H9 (cell line): ENCODE results near the gene POLR2L. TPM values are rescaled to one million over a fixed set of nuclear protein-coding genes. Genes with fewer than 3 reads are reported as not detected.

ENCODE experiments used
- DNase-seq: peaks from one replicate; pipeline ENCODE4 v3.0.0-alpha.2; 2017
- H2AFZ ChIP-seq: one replicate; pipeline ENCODE4 v1.6.1; 2013; ENCODE audit warnings: mild to moderate bottlenecking, low read length, control low read depth, moderate library complexity
- H2AK5ac ChIP-seq: 2 replicates; pipeline ENCODE4 v1.6.1; 2013; ENCODE audit warnings: low read length, control low read depth, mixed read lengths; ENCODE audit not compliant: insufficient read length
- H2BK120ac ChIP-seq: one replicate; pipeline ENCODE4 v1.6.1; 2013; ENCODE audit warnings: low read depth, mild to moderate bottlenecking, low read length, control low read depth, inconsistent platforms; ENCODE audit not compliant: poor library complexity, severe bottlenecking
- H2BK12ac ChIP-seq: 2 replicates; pipeline ENCODE4 v1.6.1; 2013; ENCODE audit warnings: low read length, control low read depth, mixed read lengths, low read depth; ENCODE audit not compliant: insufficient read length
- H2BK15ac ChIP-seq: 2 replicates; pipeline ENCODE4 v1.6.1; 2013; ENCODE audit warnings: low read depth, low read length, control low read depth
- H2BK20ac ChIP-seq: one replicate; pipeline ENCODE4 v1.6.1; 2013; ENCODE audit warnings: low read depth, mild to moderate bottlenecking, low read length, control low read depth, inconsistent platforms; ENCODE audit not compliant: poor library complexity, severe bottlenecking
- H2BK5ac ChIP-seq: 2 replicates; pipeline ENCODE4 v1.6.1; 2013; ENCODE audit warnings: low read length, control low read depth, mixed read lengths; ENCODE audit not compliant: insufficient read length
- H3K14ac ChIP-seq: 2 replicates; pipeline ENCODE4 v1.6.1; 2013; ENCODE audit warnings: low read length, control low read depth; ENCODE audit not compliant: insufficient read depth
- H3K18ac ChIP-seq: 2 replicates; pipeline ENCODE4 v1.6.1; 2013; ENCODE audit warnings: low read depth, mild to moderate bottlenecking, mixed read lengths, low read length, control low read depth; ENCODE audit not compliant: insufficient read length
- H3K23ac ChIP-seq: 2 replicates; pipeline ENCODE4 v1.6.1; 2013; ENCODE audit warnings: low read length, control low read depth, mixed read lengths, low read depth; ENCODE audit not compliant: insufficient read length
- H3K23me2 ChIP-seq: 2 replicates; pipeline ENCODE4 v1.6.1; 2013; ENCODE audit warnings: low read depth, mild to moderate bottlenecking, mixed read lengths, low read length, control low read depth; ENCODE audit not compliant: insufficient read length, poor library complexity, severe bottlenecking
- H3K27ac ChIP-seq: 2 replicates; pipeline ENCODE4 v1.5.1; 2013; ENCODE audit warnings: low read length, control low read depth, mixed read lengths, low read depth; ENCODE audit not compliant: insufficient read length
- H3K27me3 ChIP-seq: 2 replicates; pipeline ENCODE4 v1.6.1; 2013; ENCODE audit warnings: low read length, control low read depth, inconsistent platforms; ENCODE audit not compliant: insufficient read depth
- H3K4ac ChIP-seq: 2 replicates; pipeline ENCODE4 v1.6.1; 2013; ENCODE audit warnings: low read depth, mild to moderate bottlenecking, control low read depth, inconsistent platforms, low read length, moderate library complexity
- H3K4me1 ChIP-seq: 2 replicates; pipeline ENCODE4 v1.6.1; 2013; ENCODE audit warnings: low read length, control low read depth, inconsistent platforms; ENCODE audit not compliant: insufficient read depth
- H3K4me2 ChIP-seq: 2 replicates; pipeline ENCODE4 v1.6.1; 2013; ENCODE audit warnings: low read length, control low read depth, mixed read lengths; ENCODE audit not compliant: insufficient read length, insufficient read depth
- H3K56ac ChIP-seq: 2 replicates; pipeline ENCODE4 v1.6.1; 2013; ENCODE audit warnings: low read depth, mild to moderate bottlenecking, mixed read lengths, low read length, control low read depth; ENCODE audit not compliant: insufficient read length
- H3K79me1 ChIP-seq: 2 replicates; pipeline ENCODE4 v1.6.1; 2013; ENCODE audit warnings: low read depth, mild to moderate bottlenecking, moderate library complexity, low read length, control low read depth, inconsistent platforms; ENCODE audit not compliant: insufficient read depth, poor library complexity, severe bottlenecking
- H3K79me2 ChIP-seq: 2 replicates; pipeline ENCODE4 v1.6.1; 2013; ENCODE audit warnings: low read length, control low read depth, inconsistent platforms; ENCODE audit not compliant: insufficient read depth
- H3K9ac ChIP-seq: 2 replicates; pipeline ENCODE4 v1.6.1; 2013; ENCODE audit warnings: low read length, control low read depth, mixed read lengths; ENCODE audit not compliant: insufficient read length; ENCODE audit errors: extremely low read depth
- H3K9me3 ChIP-seq: one replicate; pipeline ENCODE4 v1.6.1; 2013; ENCODE audit warnings: low read depth, low read length, inconsistent platforms; ENCODE audit not compliant: control insufficient read depth
- H3T11ph ChIP-seq: one replicate; pipeline ENCODE4 v1.6.1; 2013; ENCODE audit warnings: mild to moderate bottlenecking, low read length, control low read depth, inconsistent platforms
- H4K20me1 ChIP-seq: one replicate; pipeline ENCODE4 v1.6.1; 2013; ENCODE audit not compliant: control insufficient read depth, insufficient read length, insufficient read depth
- H4K5ac ChIP-seq: 2 replicates; pipeline ENCODE4 v1.6.1; 2013; ENCODE audit warnings: low read depth, mild to moderate bottlenecking, mixed read lengths, low read length, control low read depth; ENCODE audit not compliant: insufficient read length
- H4K8ac ChIP-seq: replicated peaks from 2 replicates; pipeline ENCODE4 v1.6.1; 2013; ENCODE audit warnings: low read length, control low read depth, mixed read lengths, low read depth; ENCODE audit not compliant: insufficient read length
- H4K91ac ChIP-seq: 2 replicates; pipeline ENCODE4 v1.6.1; 2013; ENCODE audit warnings: low read depth, mild to moderate bottlenecking, moderate library complexity, mixed read lengths, low read length, control low read depth; ENCODE audit not compliant: insufficient read length
- H3K27ac Mint-ChIP-seq, 3 experiments: 2 replicates in 2 of 3; 3 replicates in 1 of 3; pipeline ENCODE4 v1.8.0; 2020 to 2021; ENCODE audit warnings: mixed read lengths in 3 of 3, mild to moderate bottlenecking in 1 of 3, moderate library complexity in 1 of 3
- H3K27me3 Mint-ChIP-seq: 2 replicates; pipeline ENCODE4 v1.8.0; 2021; ENCODE audit warnings: low read depth, mild to moderate bottlenecking, moderate library complexity, mixed read lengths
- H3K36me3 Mint-ChIP-seq, 3 experiments: 2 replicates in 2 of 3; 3 replicates in 1 of 3; pipeline ENCODE4 v1.8.0; 2020 to 2021; ENCODE audit warnings: low read depth in 3 of 3, mixed read lengths in 3 of 3; ENCODE audit not compliant: insufficient read depth in 1 of 3
- H3K4me1 Mint-ChIP-seq, 2 experiments: 2 replicates each; pipeline ENCODE4 v1.8.0; 2020; ENCODE audit warnings: mixed read lengths in 2 of 2
- H3K4me3 Mint-ChIP-seq, 2 experiments: 2 replicates in 1 of 2; 3 replicates in 1 of 2; pipeline ENCODE4 v1.8.0; 2020 to 2021; ENCODE audit warnings: mild to moderate bottlenecking in 2 of 2, mixed read lengths in 2 of 2, moderate library complexity in 1 of 2
- H3K9me3 Mint-ChIP-seq, 2 experiments: 2 replicates in 1 of 2; 3 replicates in 1 of 2; pipeline ENCODE4 v1.8.0; 2020; ENCODE audit warnings: mild to moderate bottlenecking in 2 of 2, mixed read lengths in 2 of 2, moderate library complexity in 1 of 2
- WGBS: extraction: QIAGEN DNeasy Blood & Tissue Kit; methylation state at CpG from one replicate; pipeline ENCODE4 v1.1.7; 2013; ENCODE audit warnings: missing lambda C conversion rate, low lambda C conversion rate, mixed read lengths; ENCODE audit not compliant: insufficient read length; ENCODE audit errors: extremely low coverage; 5-methylcytosine and 5-hydroxymethylcytosine counted together
- total RNA-seq: library from RNA; stranded (reverse); gene quantifications from 2 replicates; pipeline ENCODE4 v1.2.1, GENCODE V29; 2021
- TF ChIP-seq, protein P1 (sequence below): fragments of 200-600 bp; sonication (generic); conservative IDR thresholded peaks from 3 replicates; pipeline ENCODE4 v1.8.0; 2021; ENCODE audit warnings: antibody characterized with exemption, mild to moderate bottlenecking

The POLR2L gene
- total RNA-seq, 1 experiment from 2014 or later: 135 TPM

DNA sequence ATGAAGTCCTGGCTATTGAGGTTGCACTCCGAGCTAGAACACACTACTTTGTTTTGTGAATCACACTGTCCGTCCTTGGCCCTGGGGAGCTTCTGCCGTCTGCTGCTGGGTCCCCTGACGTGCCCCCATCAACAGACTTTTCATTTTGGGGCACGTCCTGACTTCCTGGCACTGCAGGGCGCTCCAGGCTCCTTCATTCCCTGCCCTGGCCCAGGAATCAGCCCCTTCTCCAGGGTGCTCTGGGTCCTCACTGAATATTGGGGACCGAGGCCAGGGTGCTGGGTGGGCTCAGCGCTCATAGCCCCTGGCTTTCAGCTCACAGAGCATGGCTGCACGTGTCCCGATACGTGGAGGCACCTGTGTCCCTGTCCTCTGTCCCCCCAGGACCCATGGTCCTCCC lies 22.6 kb upstream of the POLR2L start:
- H2BK12ac ChIP-seq: no peak overlapping the region
- no peak overlapping the region for H3K14ac ChIP-seq
- no peak overlapping the region for H3K9ac ChIP-seq
- no peak overlapping the region for H2BK20ac ChIP-seq
- no peak overlapping the region for H3K4ac ChIP-seq
- no peak overlapping the region for H2AFZ ChIP-seq
- Mint-ChIP-seq H3K9me3 (no peaks in the 10 kb centered on the region), H3K27ac (no peak overlapping the region), H3K27me3 (peaks cover 11% of the 10 kb centered on the region), H3K4me1 (peaks cover 18 to 37% of the 10 kb centered on the region in 2 experiments), H3K4me3 (no peak overlapping the region; a peak in 1 of 5 replicates), H3K36me3 (peaks cover 3 to 17% (median 15%) of the 10 kb centered on the region in 3 experiments; a peak in 5 of 7 replicates)
- no peak overlapping the region for H4K5ac ChIP-seq
- no peak overlapping the region for H4K91ac ChIP-seq
- no peak overlapping the region for H2BK15ac ChIP-seq
- no peak overlapping the region for H3K4me2 ChIP-seq
- no peak overlapping the region for H3T11ph ChIP-seq
- no peak overlapping the region for H3K18ac ChIP-seq
- no peak overlapping the region for H2AK5ac ChIP-seq
- no peaks in the 10 kb centered on the region for H3K23me2 ChIP-seq
- H3K23ac ChIP-seq: no peak overlapping the region
- no peak overlapping the region for H3K56ac ChIP-seq
- H4K8ac ChIP-seq: no peak overlapping the region
- no peaks in the 10 kb centered on the region for H3K79me1 ChIP-seq
- H3K9me3 ChIP-seq: no peaks in the 10 kb centered on the region
- no peaks in the 10 kb centered on the region for H4K20me1 ChIP-seq
- no peaks in the 10 kb centered on the region; the same call in 1 of the 2 replicates for H3K4me1 ChIP-seq
- DNase-seq: no peak
- WGBS: no CpG with 5 or more reads among the region's 11 CpGs
- no peak overlapping the region for H2BK120ac ChIP-seq
- H3K79me2 ChIP-seq: no peaks in the 10 kb centered on the region
- no peak overlapping the region for H2BK5ac ChIP-seq
- TF ChIP-seq, protein P1, sequence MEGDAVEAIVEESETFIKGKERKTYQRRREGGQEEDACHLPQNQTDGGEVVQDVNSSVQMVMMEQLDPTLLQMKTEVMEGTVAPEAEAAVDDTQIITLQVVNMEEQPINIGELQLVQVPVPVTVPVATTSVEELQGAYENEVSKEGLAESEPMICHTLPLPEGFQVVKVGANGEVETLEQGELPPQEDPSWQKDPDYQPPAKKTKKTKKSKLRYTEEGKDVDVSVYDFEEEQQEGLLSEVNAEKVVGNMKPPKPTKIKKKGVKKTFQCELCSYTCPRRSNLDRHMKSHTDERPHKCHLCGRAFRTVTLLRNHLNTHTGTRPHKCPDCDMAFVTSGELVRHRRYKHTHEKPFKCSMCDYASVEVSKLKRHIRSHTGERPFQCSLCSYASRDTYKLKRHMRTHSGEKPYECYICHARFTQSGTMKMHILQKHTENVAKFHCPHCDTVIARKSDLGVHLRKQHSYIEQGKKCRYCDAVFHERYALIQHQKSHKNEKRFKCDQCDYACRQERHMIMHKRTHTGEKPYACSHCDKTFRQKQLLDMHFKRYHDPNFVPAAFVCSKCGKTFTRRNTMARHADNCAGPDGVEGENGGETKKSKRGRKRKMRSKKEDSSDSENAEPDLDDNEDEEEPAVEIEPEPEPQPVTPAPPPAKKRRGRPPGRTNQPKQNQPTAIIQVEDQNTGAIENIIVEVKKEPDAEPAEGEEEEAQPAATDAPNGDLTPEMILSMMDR: no peak
- no peak overlapping the region for H3K27ac ChIP-seq
- H3K27me3 ChIP-seq: no peaks in the 10 kb centered on the region
